Measurements from ENCODE around the gene MAG. TPM values are rescaled to one million over a fixed set of nuclear protein-coding genes. Genes with fewer than 3 reads are reported as not detected.

The MAG gene
- total RNA-seq, 4 donors from 2014 or later = not detected

GRCh38 chr19:35253316-35254286 lies 38.4 kb upstream of the MAG start:
- in situ Hi-C loops (cut with MboI; ENCODE audit: low pct_ligation_motif_present in 1 of 4, low pct_unique_long_range_greater_than_20kb in 1 of 4, low sequenced_read_pairs in 3 of 4) = no loop called here
- Histone ChIP-seq H3K4me3 (no peak overlapping the region), H3K9me3 (no peaks in the 10 kb centered on the region), H3K27ac (peak overlapping the region in 1 of 4 donors; percentile 8), H3K36me3 (no peaks in the 10 kb centered on the region), H3K4me1 (peaks cover 0 to 16% (median 2%) of the 10 kb centered on the region in 4 donors), H3K27me3 (peaks cover 9% of the 10 kb centered on the region)
- no peak for DNase-seq
- TF ChIP-seq POLR2AphosphoS5 (IDR thresholded peaks at IDR 0.05) (no peak), CTCF (IDR thresholded peaks at IDR 0.05) (no peak), EP300 (IDR thresholded peaks at IDR 0.05; ENCODE audit: low read depth) (no peak), POLR2A (IDR thresholded peaks at IDR 0.05) (no peak)
- intact Hi-C loops (cut with DNase I; ENCODE audit: low total_unique reads) = no loop called here
- 89% methylated on average over 9 of the region's 9 CpGs; no CpG with 5 or more reads in 1 of the 2 donors for WGBS, 2 donors (ENCODE audit: low coverage in 1 of 2)

DNA sequence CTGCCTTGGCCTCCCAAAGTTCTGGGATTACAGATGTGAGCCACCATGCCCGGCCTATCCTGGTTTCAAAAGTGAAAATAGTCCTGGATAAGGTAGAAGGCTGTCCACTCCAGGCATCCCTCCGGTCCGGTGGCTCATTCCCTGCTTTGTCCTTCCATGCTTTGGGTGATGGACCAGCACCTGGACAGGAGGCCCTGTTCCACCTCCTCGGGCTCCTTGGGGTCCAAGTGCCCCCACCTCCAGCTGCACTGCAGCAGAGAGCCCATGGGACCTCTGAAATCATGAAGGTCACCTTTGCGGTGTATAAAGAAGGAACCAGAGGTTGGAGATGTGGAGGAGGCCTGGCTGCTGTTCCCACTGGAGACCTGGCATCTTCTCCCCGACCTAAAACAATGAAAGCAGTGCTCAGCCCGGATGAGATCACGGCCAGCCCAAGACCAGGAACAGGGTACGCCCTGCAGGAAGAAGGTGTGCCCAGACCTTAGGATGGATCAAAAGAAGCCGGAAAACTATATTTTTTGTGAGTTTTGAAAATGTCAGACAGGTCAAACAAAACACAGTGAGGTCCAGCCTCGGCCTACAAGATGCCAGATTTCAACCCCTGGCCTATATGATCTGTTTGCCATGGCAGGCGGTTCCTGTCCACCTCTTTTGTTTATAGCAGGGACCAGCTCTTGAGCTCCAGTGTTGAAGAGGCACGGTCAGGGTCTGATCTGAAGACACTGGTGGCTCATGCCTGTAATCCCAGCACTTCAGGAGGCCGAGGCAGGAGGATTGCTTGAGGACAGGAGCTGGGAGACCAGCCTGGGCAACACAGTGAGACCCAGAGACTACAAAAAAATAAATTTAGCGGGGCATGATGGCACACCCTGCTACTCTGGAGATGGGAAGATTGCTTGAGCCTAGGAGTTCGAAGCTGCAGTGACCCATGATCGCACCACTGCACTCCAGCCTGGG lies 37.3 kb upstream of the MAG start:
- in situ Hi-C loops (cut with MboI; ENCODE audit: low pct_ligation_motif_present in 1 of 4, low pct_unique_long_range_greater_than_20kb in 1 of 4, low sequenced_read_pairs in 3 of 4) (no loop called here), intact Hi-C loops (cut with DNase I; ENCODE audit: low total_unique reads) (no loop called here)
- 71 to 93% methylated on average over 5 to 17 of the region's 17 CpGs for WGBS, 2 donors (ENCODE audit: low coverage in 1 of 2)
- Histone ChIP-seq H3K4me3 (no peak overlapping the region), H3K27ac (no peak overlapping the region), H3K4me1 (peaks cover 0 to 8% (median 0%) of the 10 kb centered on the region in 4 donors), H3K27me3 (no peaks in the 10 kb centered on the region), H3K9me3 (no peaks in the 10 kb centered on the region), H3K36me3 (no peaks in the 10 kb centered on the region)
- no peak for DNase-seq
- TF ChIP-seq EP300 (IDR thresholded peaks at IDR 0.05; ENCODE audit: low read depth) = no peak
- no peak for TF ChIP-seq POLR2A (IDR thresholded peaks at IDR 0.05)
- no peak for TF ChIP-seq POLR2AphosphoS5 (IDR thresholded peaks at IDR 0.05)
- no peak for TF ChIP-seq CTCF (IDR thresholded peaks at IDR 0.05)

DNA sequence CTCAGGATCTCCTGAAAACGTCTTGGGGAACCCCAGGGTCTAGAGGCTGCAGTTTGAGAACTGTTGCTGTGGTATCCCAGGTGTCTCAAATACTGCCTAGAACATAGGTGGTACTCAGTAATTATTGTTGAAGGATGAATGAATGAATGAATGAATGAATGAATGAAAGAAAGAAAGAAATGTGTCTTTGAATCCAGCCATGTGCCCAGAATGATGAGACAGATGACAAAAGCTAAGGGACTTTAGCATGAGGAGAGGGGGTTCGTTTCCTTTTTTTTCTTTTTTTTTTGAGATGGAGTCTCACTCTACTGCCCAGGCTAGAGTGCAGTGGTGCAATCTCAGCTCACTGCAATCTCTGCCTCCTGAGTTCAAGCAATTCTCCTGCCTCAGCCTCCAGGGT lies 35.4 kb upstream of the MAG start:
- no peak overlapping the region for H3K4me3 ChIP-seq
- WGBS, 2 donors (ENCODE audit: low coverage in 1 of 2) = 62 to 89% methylated on average over 1 to 2 of the region's 2 CpGs
- DNase-seq = no peak
- intact Hi-C loops (cut with DNase I; ENCODE audit: low total_unique reads) = no loop called here
- no peak overlapping the region for H3K27ac ChIP-seq
- H3K4me1 ChIP-seq = no peaks in the 10 kb centered on the region
- TF ChIP-seq POLR2A (IDR thresholded peaks at IDR 0.05) (no peak), CTCF (IDR thresholded peaks at IDR 0.05) (no peak), POLR2AphosphoS5 (IDR thresholded peaks at IDR 0.05) (no peak), EP300 (IDR thresholded peaks at IDR 0.05; ENCODE audit: low read depth) (no peak)
- no peaks in the 10 kb centered on the region for H3K9me3 ChIP-seq
- in situ Hi-C loops (cut with MboI; ENCODE audit: low pct_ligation_motif_present in 1 of 4, low pct_unique_long_range_greater_than_20kb in 1 of 4, low sequenced_read_pairs in 3 of 4) = no loop called here
- no peaks in the 10 kb centered on the region for H3K36me3 ChIP-seq
- no peaks in the 10 kb centered on the region for H3K27me3 ChIP-seq

DNA sequence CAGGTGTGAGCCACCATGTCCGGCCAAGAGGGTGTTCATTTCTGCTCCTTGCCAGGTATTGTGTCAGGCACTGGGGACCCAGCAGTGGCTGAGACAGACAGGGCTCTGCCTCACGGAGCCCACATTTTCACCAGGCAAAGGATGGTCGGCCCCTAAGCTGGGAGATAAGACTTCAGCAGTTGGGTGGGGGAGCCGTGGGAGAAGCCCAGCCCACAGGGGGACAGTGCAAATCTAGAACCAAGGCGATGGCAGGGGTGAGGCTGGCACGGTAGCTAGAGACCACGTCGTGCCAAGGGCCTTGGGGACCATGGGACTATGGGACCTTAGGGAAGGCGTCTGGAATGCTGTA lies 34.9 kb upstream of the MAG start:
- TF ChIP-seq EP300 (IDR thresholded peaks at IDR 0.05; ENCODE audit: low read depth) = no peak
- TF ChIP-seq POLR2A (IDR thresholded peaks at IDR 0.05) = no peak
- TF ChIP-seq CTCF (IDR thresholded peaks at IDR 0.05) = no peak
- no peak for TF ChIP-seq POLR2AphosphoS5 (IDR thresholded peaks at IDR 0.05)
- DNase-seq = no peak
- no peaks in the 10 kb centered on the region for H3K9me3 ChIP-seq
- 90 to 93% methylated on average over 7 to 9 of the region's 9 CpGs for WGBS, 2 donors (ENCODE audit: low coverage in 1 of 2)
- no peak overlapping the region for H3K4me3 ChIP-seq
- no peak overlapping the region for H3K27ac ChIP-seq
- no peaks in the 10 kb centered on the region for H3K4me1 ChIP-seq
- H3K36me3 ChIP-seq = no peaks in the 10 kb centered on the region
- intact Hi-C loops (cut with DNase I; ENCODE audit: low total_unique reads) = no loop called here
- H3K27me3 ChIP-seq = no peaks in the 10 kb centered on the region
- in situ Hi-C loops (cut with MboI; ENCODE audit: low pct_ligation_motif_present in 1 of 4, low pct_unique_long_range_greater_than_20kb in 1 of 4, low sequenced_read_pairs in 3 of 4) = no loop called here

All from transverse colon (tissue), 4 donors.